HG03060 (cell line): ENCODE data around the gene COX4I2.
A peak's percentile ranks its signal among the peaks of the same experiment; 100 is the strongest.
"Not testable (repeated sequence)": the region's sequence is repeated elsewhere in the genome, so short reads cannot be mapped to it uniquely, and the experiment has no call there.

Experiments used
- ATAC-seq: cut with Tn5 transposase; IDR thresholded peaks from one replicate; pipeline ENCODE4 v1.9.1; 2021; ENCODE audit warnings: low read depth, moderate number of reproducible peaks; ENCODE audit not compliant: unreplicated experiment

COX4I2 gene

DNA sequence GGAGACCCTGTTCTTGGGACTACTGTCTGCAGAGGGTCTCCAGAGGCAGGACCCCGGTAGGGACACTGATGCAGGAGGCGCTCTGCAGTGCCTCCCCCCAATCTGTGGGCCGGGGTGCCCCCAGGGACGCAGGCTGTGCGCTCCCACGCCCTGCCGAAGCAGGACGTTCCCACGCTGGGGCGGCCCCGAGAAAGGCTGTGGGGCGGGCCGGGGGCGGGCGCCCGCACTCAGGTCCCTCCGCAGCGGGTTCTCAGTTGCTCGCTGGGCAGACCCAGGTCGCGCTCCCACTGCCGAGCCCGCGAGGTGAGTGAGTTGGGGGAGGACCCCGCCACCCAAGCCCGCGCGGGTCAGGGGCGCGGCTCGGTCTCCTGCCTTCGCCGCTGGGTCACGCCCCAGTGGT is at the start of gene COX4I2:
TSS of gene COX4I2 (plus strand) at position 253 of the 400 bp plus-strand sequence. CDS start 1,106 bp downstream, outside the sequence.
- ATAC-seq: no peak

DNA sequence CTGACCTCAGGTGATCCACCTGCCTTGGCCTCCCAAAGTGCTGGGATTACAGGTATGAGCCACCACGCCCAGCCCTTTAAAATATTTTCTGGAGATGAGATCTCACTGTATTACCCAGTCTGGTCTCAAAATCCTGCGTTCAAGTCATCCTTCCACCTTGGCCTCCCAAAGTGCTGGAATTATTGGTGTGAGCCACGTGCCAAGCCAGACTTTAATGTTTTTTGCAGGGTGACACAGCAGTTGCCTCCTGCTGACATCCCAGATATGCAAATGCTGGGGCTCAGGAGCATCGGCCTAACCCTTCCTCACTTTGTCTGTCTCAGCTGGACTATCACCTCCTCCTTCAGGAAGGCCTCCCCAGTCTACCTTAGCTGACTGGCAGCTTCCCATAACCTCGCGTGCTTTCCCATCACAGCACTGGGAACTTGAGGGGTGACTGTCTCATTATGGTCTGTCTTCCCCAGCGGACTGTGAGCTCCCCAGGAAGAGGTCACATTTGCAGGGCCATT is 46.9 kb upstream of the COX4I2 start:
- ATAC-seq: no peak

DNA sequence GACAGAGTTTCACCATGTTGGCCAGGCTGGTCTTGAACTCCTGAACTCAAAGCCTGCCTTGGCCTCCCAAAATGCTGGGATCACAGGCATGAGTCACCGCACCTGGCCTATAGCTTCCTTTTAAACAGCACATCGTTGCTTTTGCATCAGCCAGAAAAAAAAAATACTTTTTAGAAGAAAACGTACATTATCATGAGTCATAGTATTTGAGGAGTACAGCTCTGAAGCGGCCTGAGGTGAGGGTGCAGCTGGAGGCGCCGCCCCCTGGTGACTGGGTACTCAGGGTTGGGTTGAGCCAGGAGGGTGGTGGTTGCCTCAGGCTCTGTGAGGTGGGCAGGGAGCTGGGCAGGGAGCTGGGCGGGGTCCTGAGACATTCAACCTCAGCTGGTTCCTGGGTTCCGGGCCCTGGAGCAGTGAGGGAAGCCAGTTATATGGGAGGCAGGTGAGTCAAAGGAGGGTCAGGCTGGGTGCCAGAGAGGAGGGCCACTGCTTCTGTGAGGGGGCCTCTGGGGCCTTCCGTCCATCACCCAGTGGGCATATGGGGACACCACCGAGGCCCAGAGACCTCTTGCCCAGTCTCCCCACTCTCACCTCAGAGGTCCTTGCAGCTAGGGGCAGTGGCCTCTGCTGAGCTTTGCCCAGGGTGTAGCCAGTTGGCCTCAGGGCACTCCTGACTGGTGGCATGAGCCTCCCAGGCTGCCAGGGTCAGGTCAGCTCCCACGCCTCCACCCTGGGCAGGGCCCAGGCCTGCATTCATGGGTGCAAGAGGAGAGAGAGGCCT is 44.3 kb upstream of the COX4I2 start:
- no peak for ATAC-seq

- no peak for ATAC-seq
Observed at GRCh38 chr20:31594002-31594557, 43.6 kb upstream of the COX4I2 start.

GRCh38 chr20:31594558-31595379 is 42.9 kb upstream of the COX4I2 start:
- no peak for ATAC-seq

DNA sequence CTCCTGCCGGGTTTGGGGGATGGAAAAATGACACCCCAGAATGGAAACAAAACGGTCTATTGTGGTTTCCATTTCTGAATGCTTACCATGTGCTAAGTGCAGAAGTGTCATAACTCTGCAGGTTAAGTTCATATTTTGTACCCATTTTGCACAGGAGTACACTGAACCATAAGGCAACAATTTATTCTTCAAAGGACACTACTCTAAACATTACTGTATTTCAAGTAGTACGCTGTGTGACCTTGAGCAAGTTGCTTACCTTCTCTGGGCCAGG is 42.4 kb upstream of the COX4I2 start:
- ATAC-seq: no peak

- no peak for ATAC-seq
Observed at GRCh38 chr20:31595654-31596411, 41.9 kb upstream of the COX4I2 start.

DNA sequence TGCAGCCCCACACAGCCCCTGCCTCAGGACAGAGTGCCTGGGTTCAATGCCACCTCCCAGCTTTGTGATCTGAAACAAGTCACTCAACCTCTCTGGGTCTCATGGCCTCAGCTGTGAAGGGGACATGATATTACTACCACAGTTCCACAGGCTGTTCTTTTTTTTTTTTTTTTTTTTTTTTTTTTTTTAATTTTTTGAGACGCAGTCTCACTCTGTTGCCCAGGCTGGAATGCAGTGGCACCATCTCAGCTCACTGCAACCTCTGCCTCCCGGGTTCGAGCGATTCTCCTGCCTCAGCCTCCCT is 41.3 kb upstream of the COX4I2 start:
- ATAC-seq: not testable (repeated sequence)

GRCh38 chr20:31596831-31597480 is 40.8 kb upstream of the COX4I2 start:
- ATAC-seq: no peak

- ATAC-seq: no peak
Observed at GRCh38 chr20:31597481-31597855, 40.2 kb upstream of the COX4I2 start.

GRCh38 chr20:31602431-31602778 is 35.3 kb upstream of the COX4I2 start:
- no peak for ATAC-seq

DNA sequence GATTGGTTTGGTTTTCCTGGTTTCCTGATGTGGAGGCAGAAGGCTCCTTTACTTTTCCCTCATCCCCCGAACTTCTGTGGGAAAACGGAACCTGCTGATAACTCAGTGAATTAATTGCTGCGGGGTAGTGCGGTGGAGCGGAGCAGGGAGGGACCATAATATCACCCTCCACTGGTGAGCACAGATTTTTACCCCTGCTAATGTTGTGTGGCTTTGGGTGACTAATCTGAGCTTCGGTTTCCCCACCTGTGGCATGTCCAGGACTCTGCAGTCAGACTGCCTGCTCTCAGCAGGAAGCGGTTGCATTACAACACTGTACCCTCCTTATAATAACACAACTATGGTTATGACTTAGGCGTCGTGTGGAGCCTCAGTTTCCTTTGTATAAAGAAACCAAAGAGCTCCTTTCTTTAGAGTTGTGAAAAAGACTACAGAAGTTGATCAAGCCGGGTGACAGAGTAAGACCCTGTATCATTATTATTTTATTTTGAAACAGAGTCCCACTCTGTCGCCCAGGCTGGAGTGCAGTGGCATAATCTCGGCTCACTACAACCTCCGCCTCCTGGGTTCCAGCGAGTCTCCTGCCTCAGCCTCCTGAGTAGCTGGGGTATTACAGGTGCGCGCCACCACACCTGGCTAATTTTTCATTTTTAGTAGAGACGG is 34.8 kb upstream of the COX4I2 start:
- peak; percentile 66 for ATAC-seq

- ATAC-seq: no peak
Observed at GRCh38 chr20:31603822-31604566, 33.7 kb upstream of the COX4I2 start.

- ATAC-seq: no peak
Observed at GRCh38 chr20:31604567-31605030, 33.1 kb upstream of the COX4I2 start.

- no peak for ATAC-seq
Observed at GRCh38 chr20:31605031-31605901, 32.4 kb upstream of the COX4I2 start, which contains the start of gene ID1. ID1 (plus strand) TSS chr20:31605289; CDS start chr20:31605388, 99 bp downstream.

DNA sequence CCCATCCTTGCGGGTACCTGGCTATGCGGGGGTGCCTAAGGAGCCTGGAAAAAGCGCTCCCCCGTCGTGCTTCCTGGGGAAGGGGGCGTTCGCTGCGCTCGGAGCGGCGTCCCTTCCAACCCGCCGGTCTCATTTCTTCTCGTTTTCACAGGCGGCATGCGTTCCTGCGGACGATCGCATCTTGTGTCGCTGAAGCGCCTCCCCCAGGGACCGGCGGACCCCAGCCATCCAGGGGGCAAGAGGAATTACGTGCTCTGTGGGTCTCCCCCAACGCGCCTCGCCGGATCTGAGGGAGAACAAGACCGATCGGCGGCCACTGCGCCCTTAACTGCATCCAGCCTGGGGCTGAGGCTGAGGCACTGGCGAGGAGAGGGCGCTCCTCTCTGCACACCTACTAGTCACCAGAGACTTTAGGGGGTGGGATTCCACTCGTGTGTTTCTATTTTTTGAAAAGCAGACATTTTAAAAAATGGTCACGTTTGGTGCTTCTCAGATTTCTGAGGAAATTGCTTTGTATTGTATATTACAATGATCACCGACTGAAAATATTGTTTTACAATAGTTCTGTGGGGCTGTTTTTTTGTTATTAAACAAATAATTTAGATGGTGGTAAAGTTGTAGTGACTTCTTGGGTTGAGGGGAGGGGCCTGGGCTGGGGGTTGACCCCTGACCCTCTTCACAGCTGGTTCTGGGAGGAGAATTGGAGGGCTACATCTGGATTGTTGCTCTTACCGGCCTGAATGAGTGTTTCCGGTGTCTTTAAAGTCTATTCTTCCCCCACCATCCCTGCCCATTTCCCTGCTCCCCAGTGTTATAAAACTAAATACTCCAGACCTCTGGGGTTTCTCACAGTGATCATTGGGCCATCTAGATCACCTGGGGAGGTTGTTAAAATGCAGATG is 31.6 kb upstream of the COX4I2 start:
- ATAC-seq: no peak
